HG02973 (cell line): Measurements from ENCODE around the gene WDR46.

Source experiments
- ATAC-seq: cut with Tn5 transposase; IDR thresholded peaks from one replicate; pipeline ENCODE4 v1.9.1; 2021; ENCODE audit warnings: moderate library complexity; ENCODE audit not compliant: unreplicated experiment

The WDR46 gene, protein sequence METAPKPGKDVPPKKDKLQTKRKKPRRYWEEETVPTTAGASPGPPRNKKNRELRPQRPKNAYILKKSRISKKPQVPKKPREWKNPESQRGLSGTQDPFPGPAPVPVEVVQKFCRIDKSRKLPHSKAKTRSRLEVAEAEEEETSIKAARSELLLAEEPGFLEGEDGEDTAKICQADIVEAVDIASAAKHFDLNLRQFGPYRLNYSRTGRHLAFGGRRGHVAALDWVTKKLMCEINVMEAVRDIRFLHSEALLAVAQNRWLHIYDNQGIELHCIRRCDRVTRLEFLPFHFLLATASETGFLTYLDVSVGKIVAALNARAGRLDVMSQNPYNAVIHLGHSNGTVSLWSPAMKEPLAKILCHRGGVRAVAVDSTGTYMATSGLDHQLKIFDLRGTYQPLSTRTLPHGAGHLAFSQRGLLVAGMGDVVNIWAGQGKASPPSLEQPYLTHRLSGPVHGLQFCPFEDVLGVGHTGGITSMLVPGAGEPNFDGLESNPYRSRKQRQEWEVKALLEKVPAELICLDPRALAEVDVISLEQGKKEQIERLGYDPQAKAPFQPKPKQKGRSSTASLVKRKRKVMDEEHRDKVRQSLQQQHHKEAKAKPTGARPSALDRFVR

DNA sequence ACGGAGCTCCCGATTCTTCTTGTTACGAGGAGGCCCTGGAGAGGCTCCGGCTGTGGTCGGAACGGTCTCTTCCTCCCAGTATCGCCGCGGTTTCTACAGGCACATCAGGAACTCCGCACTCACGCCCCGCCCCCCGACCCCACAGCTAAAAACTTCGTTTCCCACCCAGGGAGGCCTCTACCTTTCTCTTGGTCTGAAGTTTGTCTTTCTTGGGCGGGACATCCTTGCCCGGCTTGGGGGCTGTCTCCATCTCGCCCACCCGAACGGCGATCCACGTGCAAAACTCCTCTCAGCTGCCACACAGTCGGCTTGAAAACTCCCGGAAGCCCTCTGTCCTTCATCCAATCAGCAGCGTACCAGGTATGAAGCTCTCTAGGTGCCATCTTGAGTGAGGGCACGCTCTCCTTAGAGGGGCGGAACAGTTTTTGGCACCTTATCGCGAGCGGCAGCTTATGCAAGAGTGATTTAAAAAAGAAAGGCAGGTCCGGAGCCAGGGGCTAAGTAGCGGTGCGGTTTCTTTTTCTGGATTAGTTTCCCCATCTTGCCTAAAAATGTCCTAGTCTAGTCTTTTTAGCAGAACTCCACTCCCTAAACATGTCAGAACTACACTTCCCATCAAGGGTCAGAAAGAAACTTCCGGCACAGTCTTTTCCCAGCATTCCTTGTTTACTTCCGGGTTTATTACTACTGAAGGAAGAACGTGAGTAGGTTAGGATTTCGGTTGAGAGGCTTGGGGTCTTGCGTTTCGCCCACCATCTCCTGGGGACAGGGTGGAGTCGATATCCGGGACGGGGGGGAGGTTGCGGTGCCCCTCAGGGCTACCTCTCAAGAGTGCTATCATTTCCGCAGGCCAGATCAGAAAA lies at the start of gene WDR46, which contains the start of gene PFDN6:
Gene WDR46, minus strand, starts transcription at position 319 of the 863 bp plus-strand sequence. Its CDS starts 69 bp downstream, at position 250.
Gene PFDN6, plus strand, starts transcription at position 681 of the 863 bp plus-strand sequence. CDS start 256 bp downstream, outside the sequence.
- peak; percentile 71 for ATAC-seq

- no peak for ATAC-seq
Observed at GRCh38 chr6:33336495-33336894, 47.5 kb upstream of the WDR46 start.

GRCh38 chr6:33335916-33336315 lies 46.9 kb upstream of the WDR46 start:
- ATAC-seq = no peak

- no peak for ATAC-seq
Observed at GRCh38 chr6:33333666-33334065, 44.6 kb upstream of the WDR46 start.

DNA sequence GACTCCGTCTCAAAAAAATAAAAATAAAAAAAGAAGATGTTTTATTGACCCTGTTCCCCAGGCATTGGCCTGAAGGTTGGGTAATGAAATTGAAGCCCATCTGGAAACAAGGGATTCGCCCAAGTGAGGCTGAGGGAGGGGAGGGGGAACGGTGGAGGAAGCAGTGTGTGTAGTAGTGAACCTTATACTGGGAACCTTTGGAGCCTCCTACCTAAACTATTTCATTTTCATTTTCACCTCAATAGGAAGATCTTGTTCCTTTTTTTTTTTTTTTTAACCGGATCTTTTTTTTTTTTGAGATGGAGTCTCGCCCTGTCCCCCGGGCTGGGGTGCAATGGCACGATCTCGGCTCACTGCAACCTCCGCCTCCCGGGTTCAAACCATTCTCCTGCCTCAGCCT lies 41.7 kb upstream of the WDR46 start:
- no peak for ATAC-seq

DNA sequence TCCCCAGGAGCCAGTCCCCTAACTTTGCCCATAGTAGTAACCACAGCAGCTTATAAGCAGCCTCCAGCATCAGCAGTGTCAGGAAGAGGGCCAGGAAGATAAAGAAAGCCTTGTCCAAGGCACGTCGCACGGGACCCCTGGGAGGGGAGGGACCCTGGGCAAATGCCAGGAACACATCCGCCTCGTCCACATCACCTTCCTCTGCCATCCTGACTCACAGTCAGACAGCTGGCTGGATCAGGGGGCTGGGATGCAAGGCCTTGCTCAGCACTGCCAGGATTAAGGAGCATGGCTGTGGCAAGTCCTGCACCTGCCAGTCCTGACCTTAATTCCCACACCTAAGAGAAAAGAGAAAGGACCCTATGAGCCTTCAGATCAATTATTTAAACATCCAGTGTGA lies 40.0 kb upstream of the WDR46 start:
- ATAC-seq = no peak

DNA sequence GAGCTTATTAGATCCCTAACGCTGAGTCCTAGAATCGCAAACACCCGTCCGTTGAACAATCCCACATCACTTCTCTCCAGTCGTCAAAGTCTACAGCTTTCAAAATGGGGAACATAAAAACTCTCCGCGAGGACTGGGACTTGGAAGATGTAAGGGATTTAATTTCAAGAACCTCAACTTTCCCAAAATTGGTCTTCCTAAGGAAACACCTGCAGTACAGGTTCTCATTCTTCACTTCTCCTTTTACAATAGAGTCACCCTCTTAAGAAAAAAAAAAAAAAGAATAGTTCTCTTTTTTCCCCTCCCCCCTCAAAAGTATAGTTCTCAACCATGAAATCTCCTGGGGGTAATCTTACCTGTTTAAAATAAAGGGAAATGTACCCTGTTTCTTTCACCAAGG lies 35.1 kb upstream of the WDR46 start:
- ATAC-seq = no peak

- ATAC-seq = no peak
Observed at GRCh38 chr6:33323623-33323948, 34.5 kb upstream of the WDR46 start.

- no peak for ATAC-seq
Observed at GRCh38 chr6:33321227-33321626, 32.2 kb upstream of the WDR46 start.

DNA sequence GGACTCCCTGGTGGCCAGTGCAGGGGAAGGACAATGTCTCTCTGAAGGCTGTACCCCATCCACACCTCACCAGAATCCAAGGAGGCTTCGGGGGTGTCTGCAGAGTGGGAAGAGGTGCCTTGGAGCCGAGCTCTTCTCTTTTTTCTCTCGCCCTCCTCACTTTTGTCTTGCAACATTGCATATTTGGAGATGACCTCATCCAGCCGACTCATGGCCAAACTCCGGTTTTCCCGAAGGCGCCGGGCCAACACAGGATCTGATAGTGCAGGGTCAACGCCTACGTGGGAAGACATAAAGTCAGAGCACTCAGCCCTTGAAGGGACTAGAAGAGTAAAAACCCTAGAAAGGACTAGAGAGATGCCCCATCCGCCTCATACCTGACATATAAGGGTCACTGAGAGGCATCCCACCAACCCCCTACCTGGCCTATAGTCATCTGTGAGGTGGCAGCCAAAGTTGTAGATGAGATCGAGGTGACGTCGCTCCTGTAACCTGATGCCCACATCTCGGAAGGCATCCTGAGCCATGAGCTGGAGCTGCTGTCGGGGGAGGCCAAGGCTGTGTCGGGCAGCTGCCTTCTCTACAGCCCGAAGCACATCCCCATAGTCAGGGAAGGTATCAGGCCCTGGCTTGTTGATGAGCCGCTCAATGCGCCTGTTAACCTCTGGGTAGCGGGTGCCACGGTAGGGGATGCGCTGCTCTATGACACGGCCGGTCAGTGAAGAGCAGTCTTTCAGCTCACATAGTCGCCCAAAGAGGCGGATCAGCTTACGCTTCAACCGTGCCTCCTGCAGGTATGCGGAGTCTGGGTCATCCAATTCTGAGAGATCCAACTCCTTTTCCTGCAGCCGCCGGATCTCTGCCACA lies 31.5 kb upstream of the WDR46 start:
- no peak for ATAC-seq

DNA sequence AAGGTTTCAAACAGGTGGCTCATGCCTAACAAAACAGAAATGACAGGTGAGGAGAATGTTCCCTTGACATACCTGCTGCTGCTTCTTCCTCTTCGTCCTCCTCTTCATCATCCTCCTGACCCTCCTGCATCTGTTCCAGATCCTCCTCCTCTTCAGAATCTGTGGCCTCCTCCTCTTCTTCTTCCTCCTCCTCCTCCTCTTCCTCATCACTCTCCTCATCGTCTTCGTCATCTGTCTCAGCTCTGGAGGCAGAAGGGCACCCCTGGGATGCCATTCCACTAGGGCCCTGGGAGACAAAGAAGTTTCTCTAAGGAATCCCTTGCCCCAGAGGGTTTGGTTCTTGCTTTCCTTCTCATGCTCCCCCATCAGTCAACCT lies 30.9 kb upstream of the WDR46 start:
- no peak for ATAC-seq

- ATAC-seq = no peak
Observed at GRCh38 chr6:33318426-33319073, 29.5 kb upstream of the WDR46 start.

DNA sequence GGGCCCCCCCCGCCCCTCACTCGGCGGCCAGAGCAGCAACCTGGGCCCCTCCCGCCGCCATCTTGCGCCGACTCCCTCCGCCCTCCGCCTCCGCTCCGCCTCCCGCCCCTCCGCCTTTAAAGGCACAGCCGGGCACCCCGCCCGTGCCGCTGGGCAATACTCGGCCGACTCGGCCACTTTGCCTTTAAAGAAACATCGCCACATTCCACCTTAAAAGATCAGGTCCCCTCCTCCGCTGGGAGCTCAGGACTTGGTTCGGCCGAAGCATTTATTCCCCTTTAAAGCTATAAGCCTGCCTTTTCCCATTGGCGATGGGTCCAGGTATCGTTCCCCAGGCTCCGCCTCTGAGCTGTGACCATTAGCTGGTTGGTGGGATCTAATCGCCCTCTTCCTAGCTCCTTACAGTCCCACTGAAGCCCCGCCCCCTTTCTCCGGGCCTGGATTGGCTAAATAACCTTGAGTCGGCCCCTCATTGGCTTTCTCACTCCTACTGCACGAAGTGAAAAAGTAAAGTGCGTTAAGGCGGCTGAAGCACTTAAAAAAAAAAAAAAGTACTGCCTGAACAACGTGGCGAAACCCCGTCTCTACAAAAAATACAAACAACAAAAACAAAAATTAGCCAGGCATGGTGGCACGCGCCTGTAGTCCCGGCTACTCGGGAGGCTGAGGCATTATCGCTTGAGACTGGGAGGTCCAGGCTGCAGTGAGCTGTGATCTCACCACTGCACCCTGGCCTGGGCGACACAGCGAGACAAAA lies 28.8 kb upstream of the WDR46 start, which contains the start of gene ZBTB22:
Gene ZBTB22, minus strand, starts transcription at position 76 of the 757 bp plus-strand sequence. CDS start 828 bp downstream, outside the sequence.
- ATAC-seq = peak; percentile 40

DNA sequence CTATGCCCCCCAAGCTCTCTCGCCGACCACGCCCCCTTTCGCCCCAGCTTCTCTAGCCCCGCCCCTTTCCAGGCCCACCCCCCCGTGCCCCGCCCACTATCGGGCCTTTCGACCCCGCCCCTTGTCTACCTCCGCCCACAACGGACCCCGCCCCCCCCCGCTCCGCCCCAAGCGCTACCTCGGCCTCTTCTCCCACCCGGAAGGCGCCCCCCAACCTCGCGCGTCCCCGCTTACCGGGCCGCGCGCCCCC lies 28.3 kb upstream of the WDR46 start:
- no peak for ATAC-seq

GRCh38 chr6:33316603-33317418 lies 27.8 kb upstream of the WDR46 start:
- ATAC-seq = no peak

- ATAC-seq = no peak
Observed at GRCh38 chr6:33315793-33316602, 27.0 kb upstream of the WDR46 start.

- no peak for ATAC-seq
Observed at GRCh38 chr6:33314943-33315792, 26.1 kb upstream of the WDR46 start.
